IMR-90 (cell line): ENCODE measurements around the gene RANBP6. TPM values are rescaled to one million over a fixed set of nuclear protein-coding genes. Genes with fewer than 3 reads are reported as not detected.

Experiments used
- ATAC-seq: fragments of 200-7000 bp; cut with Tn5 transposase; 2 replicates; pipeline ENCODE4 v1.9.1; 2020; ENCODE audit warnings: low read depth, mild to moderate bottlenecking, moderate library complexity
- BruUV-seq: library from RNA; stranded (reverse); fragments of 400-500 nt; replicated peaks from 2 replicates; lab custom pipeline; 2021; lab: Mats Ljungman, UMichigan
- CTCF ChIA-PET: fragments of 300-600 bp; formaldehyde crosslinking; extraction: SDS; loops from one replicate; lab custom pipeline; 2021; ENCODE audit warnings: antibody characterized with exemption; lab: Yijun Ruan, JAX
- POLR2A ChIA-PET: fragments of 300-600 bp; sonication (Branson Sonifier 250); formaldehyde crosslinking; loops from one replicate; lab custom pipeline; 2022; ENCODE audit warnings: antibody characterized with exemption; ENCODE audit not compliant: unreplicated experiment; lab: Charles Lee
- DNase-seq: peaks from one replicate; pipeline ENCODE4 v3.0.0; 2013
- H2AFZ ChIP-seq: replicated peaks from 2 replicates; pipeline ENCODE3; 2013; ENCODE audit warnings: low read length, mild to moderate bottlenecking; ENCODE audit not compliant: poor library complexity
- H2AK5ac ChIP-seq: 2 replicates; pipeline ENCODE4 v1.6.1; 2013; ENCODE audit warnings: low read depth, low read length, inconsistent platforms
- H2AK9ac ChIP-seq: replicated peaks from 2 replicates; pipeline ENCODE3; 2013; ENCODE audit warnings: mild to moderate bottlenecking, low read depth, low read length, moderate library complexity; ENCODE audit not compliant: poor library complexity
- H2BK120ac ChIP-seq: 2 replicates; pipeline ENCODE4 v1.6.1; 2013; ENCODE audit warnings: low read depth, low read length, inconsistent platforms
- H2BK15ac ChIP-seq: 3 replicates; pipeline ENCODE4 v1.6.1; 2013; ENCODE audit warnings: low read depth, low read length, inconsistent platforms
- H2BK20ac ChIP-seq: 2 replicates; pipeline ENCODE4 v1.6.1; 2013; ENCODE audit warnings: low read depth, mild to moderate bottlenecking, inconsistent platforms, low read length, moderate library complexity
- H2BK5ac ChIP-seq: 2 replicates; pipeline ENCODE4 v1.6.1; 2013; ENCODE audit warnings: mild to moderate bottlenecking, low read depth, low read length, inconsistent platforms; ENCODE audit not compliant: poor library complexity, severe bottlenecking
- H3K14ac ChIP-seq: replicated peaks from 2 replicates; pipeline ENCODE4 v1.6.1; 2013; ENCODE audit warnings: low read depth, low read length, inconsistent platforms
- H3K18ac ChIP-seq: 2 replicates; pipeline ENCODE4 v1.6.1; 2013; ENCODE audit warnings: low read depth, low read length, control low read depth
- H3K23ac ChIP-seq: 2 replicates; pipeline ENCODE4 v1.6.1; 2013; ENCODE audit warnings: low read depth, low read length, inconsistent platforms
- H3K27ac ChIP-seq: 2 replicates; pipeline ENCODE4 v1.5.1; 2013; ENCODE audit warnings: mild to moderate bottlenecking, control low read depth, low read length; ENCODE audit not compliant: insufficient read depth
- H3K27me3 ChIP-seq: 2 replicates; pipeline ENCODE4 v1.6.1; 2013; ENCODE audit warnings: low read length; ENCODE audit not compliant: control insufficient read depth, insufficient read depth
- H3K36me3 ChIP-seq: 2 replicates; pipeline ENCODE4 v1.6.1; 2013; ENCODE audit warnings: low read length, mixed read lengths; ENCODE audit not compliant: control insufficient read depth, insufficient read depth
- H3K4ac ChIP-seq: 2 replicates; pipeline ENCODE4 v1.6.1; 2013; ENCODE audit warnings: low read depth, low read length, inconsistent platforms
- H3K4me1 ChIP-seq: 2 replicates; pipeline ENCODE4 v1.6.1; 2013; ENCODE audit warnings: low read length, mixed read lengths; ENCODE audit not compliant: control insufficient read depth, insufficient read depth
- H3K4me2 ChIP-seq: 2 replicates; pipeline ENCODE4 v1.6.1; 2013; ENCODE audit warnings: low read depth, mild to moderate bottlenecking, control low read depth, low read length, moderate library complexity
- H3K4me3 ChIP-seq: 2 replicates; pipeline ENCODE4 v1.5.1; 2013; ENCODE audit warnings: low read depth, mild to moderate bottlenecking, control low read depth, low read length, moderate library complexity; ENCODE audit not compliant: insufficient read depth
- H3K56ac ChIP-seq: 2 replicates; pipeline ENCODE4 v1.6.1; 2013; ENCODE audit warnings: low read length, inconsistent platforms; ENCODE audit not compliant: insufficient read depth; ENCODE audit errors: extremely low read depth
- H3K79me1 ChIP-seq, 2 experiments: 2 replicates each; pipeline ENCODE4 v1.6.1; 2013; ENCODE audit warnings: low read length in 2 of 2, inconsistent platforms in 1 of 2, low read depth in 1 of 2
- H3K9ac ChIP-seq: 2 replicates; pipeline ENCODE4 v1.6.1; 2013; ENCODE audit warnings: low read depth, low read length, control low read depth
- H3K9me1 ChIP-seq: 2 replicates; pipeline ENCODE4 v1.6.1; 2013; ENCODE audit warnings: low read length, inconsistent platforms; ENCODE audit not compliant: insufficient read depth
- H3K9me3 ChIP-seq: 2 replicates; pipeline ENCODE4 v1.6.1; 2013; ENCODE audit warnings: low read length; ENCODE audit not compliant: control insufficient read depth, insufficient read depth
- H4K20me1 ChIP-seq: 2 replicates; pipeline ENCODE4 v1.6.1; 2013; ENCODE audit warnings: low read length, inconsistent platforms; ENCODE audit not compliant: insufficient read depth
- H4K5ac ChIP-seq: 2 replicates; pipeline ENCODE4 v1.6.1; 2013; ENCODE audit warnings: mild to moderate bottlenecking, low read depth, low read length, control low read depth
- H4K8ac ChIP-seq, 2 experiments: 2 replicates each; pipeline ENCODE4 v1.6.1; 2013; ENCODE audit warnings: low read depth in 2 of 2, low read length in 2 of 2, control low read depth in 1 of 2, inconsistent platforms in 1 of 2
- H4K91ac ChIP-seq: 2 replicates; pipeline ENCODE4 v1.6.1; 2013; ENCODE audit warnings: low read depth, low read length, inconsistent platforms; ENCODE audit not compliant: insufficient read depth
- FOS ChIP-seq: fragments of 150-350 bp; IDR thresholded peaks from 2 replicates; pipeline ENCODE4 v1.6.1; 2016; ENCODE audit warnings: low read depth, low read length
- NFE2L2 ChIP-seq: fragments of 150-350 bp; IDR thresholded peaks from 2 replicates; pipeline ENCODE4 v1.6.1; 2016; ENCODE audit warnings: low read depth, mild to moderate bottlenecking, low read length
- whole genome bisulfite sequencing, 2 experiments: methylation state at CpG; one replicate each; pipeline versions ENCODE4 v1.1.5 to v1.1.7; 2013; ENCODE audit warnings: missing lambda C conversion rate in 2 of 2; ENCODE audit not compliant: insufficient read length in 1 of 2; ENCODE audit errors: extremely low coverage in 2 of 2; 5-methylcytosine and 5-hydroxymethylcytosine counted together
- dilution Hi-C: fragments of 300-500 bp; cut with HindIII; formaldehyde crosslinking; loops from one replicate; pipeline ENCODE4 v1.14.3; 2018; ENCODE audit warnings: low sequenced_read_pairs; ENCODE audit not compliant: unreplicated experiment
- in situ Hi-C: fragments of 300-500 bp; cut with MboI; formaldehyde crosslinking; loops from 3 replicates; pipeline ENCODE4 v1.14.3; 2019; ENCODE audit warnings: low sequenced_read_pairs, inconsistent platforms, mixed read lengths
- intact Hi-C: fragments of 100-400 bp; cut with micrococcal nuclease; formaldehyde crosslinking; loops from 2 replicates; pipeline ENCODE4 v1.10.0; 2022
- polyA plus RNA-seq, 3 experiments: library from polyadenylated mRNA; depleted of rRNA; stranded (reverse); fragments of >200 nt; gene quantifications; 2 replicates each; pipeline ENCODE4 v1.2.3, GENCODE V29; 2012; ENCODE audit warnings: low replicate concordance in 1 of 3
- total RNA-seq: library from RNA; depleted of rRNA; stranded (reverse); fragments of >200 nt; gene quantifications from 2 replicates; pipeline ENCODE4 v1.2.3, GENCODE V29; 2012
- TF ChIP-seq, protein P1 (sequence below): fragments of 150-350 bp; IDR thresholded peaks from 2 replicates; pipeline ENCODE4 v1.6.1; 2016; ENCODE audit warnings: low read depth, mild to moderate bottlenecking, low read length, moderate library complexity, borderline replicate concordance

The RANBP6 gene
- total and polyA plus RNA-seq, 2 of the 4 experiments (the other 2 are of a cell fraction): 7.5 to 42.3 TPM

DNA sequence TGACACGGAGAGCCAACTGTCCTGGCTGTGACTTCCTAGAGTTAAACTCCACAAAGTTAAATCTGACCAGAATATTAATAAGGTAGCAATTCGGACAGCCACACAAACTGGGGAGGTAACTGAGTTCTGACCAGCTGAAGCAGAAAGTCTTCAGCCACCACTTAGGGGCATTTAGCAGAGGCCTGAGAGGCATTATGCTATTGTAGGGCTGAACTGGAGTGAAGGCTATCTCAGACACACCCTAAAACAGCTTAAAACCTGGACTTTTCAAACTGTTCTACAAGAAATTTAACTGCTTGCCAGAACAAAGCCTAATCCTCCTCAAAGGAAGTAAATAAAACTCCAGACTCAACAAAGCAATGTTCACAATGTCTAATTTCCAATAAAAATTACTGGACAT, 32.4 kb downstream of the RANBP6 start:
- Histone ChIP-seq H3K4me2 (no peak overlapping the region), H3K27ac (no peak overlapping the region), H2BK5ac (no peak overlapping the region), H2AFZ (no peak overlapping the region), H2BK15ac (no peak overlapping the region), H3K9me1 (no peaks in the 10 kb centered on the region), H3K4me1 (no peaks in the 10 kb centered on the region), H2BK20ac (no peak overlapping the region), H2AK9ac (no peak overlapping the region), H3K79me1 (peaks cover 9 to 24% of the 10 kb centered on the region in 2 experiments), H3K14ac (no peak overlapping the region), H4K91ac (no peak overlapping the region), H4K20me1 (no peaks in the 10 kb centered on the region), H3K9ac (no peak overlapping the region), H2BK120ac (no peak overlapping the region), H3K4ac (no peak overlapping the region), H3K4me3 (no peak overlapping the region), H3K56ac (no peak overlapping the region), H3K9me3 (no peaks in the 10 kb centered on the region), H3K36me3 (peaks cover 6% of the 10 kb centered on the region; the same call in 1 of the 2 replicates), H3K27me3 (no peaks in the 10 kb centered on the region), H2AK5ac (no peak overlapping the region), H4K8ac (no peak overlapping the region), H3K23ac (no peak overlapping the region), H3K18ac (no peak overlapping the region), H4K5ac (no peak overlapping the region)
- no peak for DNase-seq
- dilution Hi-C loops: no loop called here
- TF ChIP-seq, protein P1, sequence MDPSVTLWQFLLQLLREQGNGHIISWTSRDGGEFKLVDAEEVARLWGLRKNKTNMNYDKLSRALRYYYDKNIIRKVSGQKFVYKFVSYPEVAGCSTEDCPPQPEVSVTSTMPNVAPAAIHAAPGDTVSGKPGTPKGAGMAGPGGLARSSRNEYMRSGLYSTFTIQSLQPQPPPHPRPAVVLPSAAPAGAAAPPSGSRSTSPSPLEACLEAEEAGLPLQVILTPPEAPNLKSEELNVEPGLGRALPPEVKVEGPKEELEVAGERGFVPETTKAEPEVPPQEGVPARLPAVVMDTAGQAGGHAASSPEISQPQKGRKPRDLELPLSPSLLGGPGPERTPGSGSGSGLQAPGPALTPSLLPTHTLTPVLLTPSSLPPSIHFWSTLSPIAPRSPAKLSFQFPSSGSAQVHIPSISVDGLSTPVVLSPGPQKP: no peak
- no peak for TF ChIP-seq NFE2L2
- TF ChIP-seq FOS: no peak
- ChIA-PET CTCF (no interaction called here), POLR2A (no interaction called here)
- ATAC-seq: no peak
- BruUV-seq: no TSS peak
- intact Hi-C loops: no loop called here
- WGBS, 2 experiments: no CpG with 5 or more reads among the region's 2 CpGs
- in situ Hi-C loops: no loop called here
